Keratinocyte (primary cell): ENCODE results near the gene C11orf91.

Experiments
- CTCF ChIP-seq, 3 experiments: IDR thresholded peaks in 1 of 3; conservative IDR thresholded peaks in 1 of 3; optimal IDR thresholded peaks in 1 of 3; 2 replicates in 2 of 3; 3 replicates in 1 of 3; pipeline versions ENCODE3 to v1.5.1; 2011; ENCODE audit warnings: low read length in 3 of 3, mild to moderate bottlenecking in 3 of 3, moderate library complexity in 2 of 3, control low read depth in 1 of 3, inconsistent platforms in 1 of 3; ENCODE audit not compliant: insufficient read depth in 2 of 3; ENCODE audit errors: extremely low read depth in 1 of 3
- EZH2 ChIP-seq: IDR thresholded peaks from one replicate; pipeline ENCODE4 v1.6.1; 2012; ENCODE audit warnings: inconsistent platforms, mild to moderate bottlenecking, low read length, moderate library complexity

- TF ChIP-seq CTCF (optimal IDR thresholded peaks at IDR 0.05 in 1 of 3, IDR thresholded peaks at IDR 0.05 in 1 of 3, conservative IDR thresholded peaks at IDR 0.05 in 1 of 3; ENCODE audit: extremely low read depth in 1 of 3, insufficient read depth in 2 of 3, low read length in 3 of 3) (no peak), EZH2 (no peak)
Measured at GRCh38 chr11:33723238-33723881, 22.7 kb upstream of the C11orf91 start.
